Mesenteric fat pad (tissue), 1 donor: Measurements from ENCODE around the gene THSD7A. TPM values are rescaled to one million over a fixed set of nuclear protein-coding genes. Genes with fewer than 3 reads are reported as not detected.

Experiments
- DNase-seq: peaks from one replicate; pipeline ENCODE4 v3.0.0-alpha.2; 2020; ENCODE audit warnings: low spot score
- total RNA-seq: library from RNA; stranded (reverse); fragmentation: NEBNext Ultra II Directional; extraction: Animal tissue kit (Norgen Biotek cat#: 25700); gene quantifications from one replicate; pipeline ENCODE4 v1.2.1, GENCODE V29; 2021
- donor health status: DM: yes; HTN: yes; CAD: no.

Gene THSD7A
- total RNA-seq, 1 donor from 2014 or later: 6.0 TPM

- no peak for DNase-seq
Observed at GRCh38 chr7:11638011-11638774, 193.8 kb downstream of the THSD7A start.

DNA sequence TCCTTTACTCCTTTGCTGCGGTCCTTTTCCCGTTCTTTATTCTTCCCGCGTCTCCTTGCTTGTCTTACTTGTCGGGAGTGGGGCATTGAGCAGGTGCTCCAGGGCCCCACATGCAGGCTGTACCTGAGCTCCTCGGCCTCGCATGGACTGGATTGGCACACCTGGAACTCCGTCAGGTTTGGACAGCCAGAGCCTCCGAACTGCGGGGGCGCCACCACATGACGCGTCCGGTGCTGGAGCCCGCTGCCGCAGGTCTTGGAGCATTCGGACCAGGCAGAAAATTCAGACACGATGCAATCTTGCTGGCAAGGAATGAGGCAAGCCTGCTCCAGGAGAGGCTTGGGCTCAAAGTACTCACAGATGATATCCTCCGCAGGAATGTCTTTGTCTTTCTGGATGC lies 195.7 kb downstream of the THSD7A start:
- DNase-seq: no peak

DNA sequence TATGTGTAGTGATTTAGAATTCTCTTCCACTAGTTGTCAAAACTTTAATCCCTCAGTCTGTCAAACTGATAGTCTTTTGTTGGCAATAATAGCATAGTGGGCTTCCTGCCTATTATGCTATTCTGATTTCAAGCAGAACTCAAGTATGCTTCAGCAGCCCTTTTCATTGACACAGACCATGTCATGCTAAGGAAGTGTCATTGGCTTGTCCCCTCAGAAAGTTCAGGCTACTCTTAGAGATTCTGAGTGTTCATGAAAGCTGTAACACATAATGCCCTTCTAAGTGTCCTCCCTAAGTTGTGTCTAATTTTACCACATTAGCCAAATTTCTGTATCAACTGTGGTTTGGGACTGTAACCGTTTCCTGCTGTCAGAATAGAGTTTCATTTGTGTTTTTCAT lies 198.7 kb downstream of the THSD7A start:
- no peak for DNase-seq

- DNase-seq: no peak
Observed at GRCh38 chr7:11630355-11630754, 201.6 kb downstream of the THSD7A start.

GRCh38 chr7:11625669-11626068 lies 206.3 kb downstream of the THSD7A start:
- DNase-seq: no peak

GRCh38 chr7:11623093-11623678 lies 208.8 kb downstream of the THSD7A start:
- DNase-seq: no peak

DNA sequence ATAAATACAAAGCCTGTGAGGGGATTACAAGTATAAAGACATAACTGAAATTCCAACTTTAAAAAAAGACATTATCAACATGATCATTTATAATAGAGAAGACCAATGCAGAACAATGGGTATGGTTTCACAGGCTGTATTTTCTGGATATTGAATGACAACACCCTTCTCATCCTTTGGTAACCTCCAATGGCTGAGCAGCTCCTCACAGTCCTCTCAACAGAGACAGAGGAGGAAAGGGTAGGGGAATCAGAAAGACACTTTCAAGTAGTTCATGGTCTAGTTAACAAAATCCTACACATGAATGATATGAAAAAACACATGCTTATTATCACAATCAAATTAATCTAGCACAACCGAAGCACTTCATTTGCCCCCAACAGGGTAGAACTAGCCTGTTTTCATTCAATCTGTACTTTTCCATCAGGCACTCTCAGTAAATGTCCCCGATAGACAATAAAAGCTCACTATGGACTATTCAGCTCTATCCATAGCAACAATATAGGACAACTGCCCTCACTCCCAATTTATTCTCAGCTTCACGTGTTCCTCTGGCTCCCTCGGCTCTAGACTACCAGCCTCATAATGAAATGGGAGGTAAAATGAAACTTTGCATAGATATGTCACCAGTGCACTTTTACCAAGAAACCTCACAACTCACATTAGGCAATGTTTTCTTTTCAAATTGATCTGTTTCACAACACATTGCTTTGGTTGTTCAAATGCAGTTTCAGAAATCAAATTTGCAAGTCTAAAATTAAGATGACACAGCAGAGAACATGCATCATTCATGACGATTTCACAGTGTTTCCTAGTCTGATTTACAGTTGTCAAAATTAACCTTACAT lies 211.4 kb downstream of the THSD7A start:
- no peak for DNase-seq

GRCh38 chr7:11616466-11616865 lies 215.5 kb downstream of the THSD7A start:
- no peak for DNase-seq

- DNase-seq: no peak
Observed at GRCh38 chr7:11615174-11615573, 216.8 kb downstream of the THSD7A start.

- no peak for DNase-seq
Observed at GRCh38 chr7:11613292-11613930, 218.6 kb downstream of the THSD7A start.

GRCh38 chr7:11612737-11613136 lies 219.3 kb downstream of the THSD7A start:
- DNase-seq: no peak

GRCh38 chr7:11609096-11609670 lies 222.8 kb downstream of the THSD7A start:
- no peak for DNase-seq

GRCh38 chr7:11607686-11608085 lies 224.3 kb downstream of the THSD7A start:
- DNase-seq: no peak

GRCh38 chr7:11605749-11606148 lies 226.2 kb downstream of the THSD7A start:
- no peak for DNase-seq

DNA sequence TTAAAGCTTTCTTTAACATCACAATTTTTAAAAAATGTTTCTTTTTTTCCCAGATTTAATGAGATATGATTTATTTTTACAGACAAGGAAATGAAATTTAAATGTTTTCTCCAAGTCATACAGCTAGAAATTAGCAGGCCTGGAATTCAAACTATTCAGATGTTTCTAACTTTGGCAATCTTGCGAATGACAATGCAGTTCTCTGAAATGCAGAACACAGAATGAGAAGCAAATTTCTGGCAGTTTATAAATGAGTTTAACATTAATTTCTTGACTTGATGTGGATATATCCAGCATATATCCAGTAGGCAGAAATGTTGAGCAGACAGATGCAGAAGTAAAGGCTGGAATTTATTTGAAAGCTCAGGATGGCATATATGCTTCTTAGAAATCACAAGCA lies 227.5 kb downstream of the THSD7A start:
- DNase-seq: no peak

- no peak for DNase-seq
Observed at GRCh38 chr7:11601761-11602160, 230.2 kb downstream of the THSD7A start.

GRCh38 chr7:11593322-11593721 lies 238.7 kb downstream of the THSD7A start:
- no peak for DNase-seq

GRCh38 chr7:11592699-11593098 lies 239.3 kb downstream of the THSD7A start:
- DNase-seq: no peak

- DNase-seq: no peak
Observed at GRCh38 chr7:11591943-11592342, 240.1 kb downstream of the THSD7A start.

DNA sequence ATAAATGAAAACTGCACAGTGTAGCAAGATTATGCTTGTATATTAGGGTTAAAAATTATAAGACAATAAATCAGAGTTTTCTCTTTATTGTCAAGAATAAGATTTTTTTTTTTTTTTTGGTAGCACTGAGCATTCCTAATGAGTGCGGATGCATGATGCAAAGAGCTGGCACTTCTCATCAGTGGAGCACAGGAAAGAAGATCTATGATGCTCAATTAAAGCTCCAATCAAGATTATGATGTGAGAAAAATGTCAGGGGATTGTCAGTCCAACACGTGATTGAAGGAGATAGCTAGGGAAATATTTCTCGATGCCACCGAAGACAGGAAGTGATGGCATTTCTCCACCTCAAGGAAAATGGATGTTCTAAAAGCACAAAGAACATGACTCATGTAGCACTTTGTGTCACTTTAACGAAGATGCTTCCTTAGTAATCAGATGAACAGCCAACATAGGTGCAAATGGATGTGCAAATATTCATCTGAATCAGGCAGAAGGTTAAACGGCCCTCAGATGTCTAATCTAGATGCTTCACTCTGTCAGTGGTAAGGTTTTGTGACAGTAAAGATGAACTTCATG lies 240.9 kb downstream of the THSD7A start:
- no peak for DNase-seq

- DNase-seq: no peak
Observed at GRCh38 chr7:11589251-11589650, 242.7 kb downstream of the THSD7A start.
